Measurements from ENCODE around the gene ITM2C.

Gene ITM2C

DNA sequence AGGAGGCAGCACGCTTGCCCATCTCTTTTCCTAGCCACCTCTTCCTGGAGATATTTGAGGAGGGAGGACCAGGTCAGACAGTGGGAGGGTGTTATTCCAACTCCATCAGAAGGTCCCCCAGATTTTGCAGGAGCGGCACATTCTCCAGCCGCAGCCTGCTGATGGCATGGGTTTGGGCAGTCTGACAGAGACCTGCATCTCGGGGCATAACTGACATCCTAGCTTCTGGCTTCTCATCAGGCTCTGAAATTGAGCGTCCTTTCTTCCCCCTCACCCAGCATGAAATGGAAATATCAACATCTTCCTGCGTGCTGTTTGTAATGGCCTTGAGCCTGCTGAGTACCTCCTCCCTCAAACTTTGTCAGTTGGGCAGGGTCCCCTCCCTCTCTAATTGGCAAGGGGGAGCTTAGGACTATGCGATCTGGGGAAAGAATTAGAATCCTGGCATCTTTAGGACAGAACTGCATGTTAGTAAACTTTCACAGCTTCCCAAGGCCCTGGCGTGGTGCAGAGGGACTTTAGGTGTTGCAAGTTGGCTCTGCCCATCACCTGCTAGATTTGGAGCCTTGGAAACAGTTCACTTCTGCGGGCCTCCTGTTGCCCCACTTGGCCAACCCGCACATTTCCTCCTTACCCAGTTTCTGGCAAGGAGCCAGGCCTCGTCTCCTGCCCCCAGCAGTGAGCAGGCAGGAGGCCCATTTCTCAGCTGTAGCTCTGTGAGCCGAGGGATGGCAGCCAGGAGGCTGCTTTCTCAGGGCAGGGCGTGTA, 2.2 kb downstream of the ITM2C start:
- Mint-ChIP-seq H3K4me3 (peak overlapping the region; percentile 73), H3K9me3 (no peaks in the 10 kb centered on the region), H3K4me1 (peaks cover 49% of the 10 kb centered on the region), H3K27ac (no peak overlapping the region), H3K36me3 (no peaks in the 10 kb centered on the region), H3K27me3 (no peaks in the 10 kb centered on the region)

DNA sequence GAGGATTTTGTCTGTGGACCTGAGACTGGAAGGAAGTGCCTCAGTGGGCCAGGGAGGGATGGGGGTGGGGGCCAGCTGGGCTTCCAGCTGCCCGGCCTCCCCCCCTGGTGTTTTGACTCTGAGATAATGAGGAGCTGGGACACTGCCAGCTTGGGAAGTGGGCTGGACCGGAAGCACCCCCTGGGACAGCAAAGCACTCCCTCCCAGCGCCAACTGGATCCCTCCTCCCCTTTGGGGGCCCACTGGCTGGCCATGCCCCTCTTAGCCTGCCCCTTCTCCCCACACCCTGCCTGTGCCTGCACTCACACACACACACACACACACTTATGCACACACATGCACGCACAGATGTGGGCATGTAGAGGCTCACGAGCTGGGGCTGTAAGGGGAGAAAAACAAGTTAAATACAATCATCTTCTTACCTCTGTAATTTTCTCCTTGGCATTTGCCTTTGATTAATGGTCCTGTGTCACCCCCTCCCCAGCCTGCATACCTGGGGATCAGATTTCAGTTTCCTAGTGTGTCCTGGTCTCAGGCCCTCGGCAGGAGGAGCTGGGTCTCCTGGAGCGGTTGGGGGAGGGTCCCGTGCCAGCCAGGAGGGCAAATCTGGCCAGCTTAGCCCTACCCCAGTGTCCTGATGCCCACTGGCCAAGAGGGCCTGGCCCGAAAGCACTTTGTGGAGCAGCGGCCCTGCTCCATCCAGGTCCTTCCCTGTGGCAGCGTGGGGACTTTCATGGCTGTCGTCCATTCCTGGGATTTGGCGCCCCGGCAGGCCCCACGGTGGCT, 3.6 kb downstream of the ITM2C start:
- Mint-ChIP-seq H3K4me1 (peaks cover 45% of the 10 kb centered on the region), H3K36me3 (no peaks in the 10 kb centered on the region), H3K27ac (no peak overlapping the region), H3K27me3 (no peaks in the 10 kb centered on the region), H3K4me3 (no peak overlapping the region), H3K9me3 (no peaks in the 10 kb centered on the region)

DNA sequence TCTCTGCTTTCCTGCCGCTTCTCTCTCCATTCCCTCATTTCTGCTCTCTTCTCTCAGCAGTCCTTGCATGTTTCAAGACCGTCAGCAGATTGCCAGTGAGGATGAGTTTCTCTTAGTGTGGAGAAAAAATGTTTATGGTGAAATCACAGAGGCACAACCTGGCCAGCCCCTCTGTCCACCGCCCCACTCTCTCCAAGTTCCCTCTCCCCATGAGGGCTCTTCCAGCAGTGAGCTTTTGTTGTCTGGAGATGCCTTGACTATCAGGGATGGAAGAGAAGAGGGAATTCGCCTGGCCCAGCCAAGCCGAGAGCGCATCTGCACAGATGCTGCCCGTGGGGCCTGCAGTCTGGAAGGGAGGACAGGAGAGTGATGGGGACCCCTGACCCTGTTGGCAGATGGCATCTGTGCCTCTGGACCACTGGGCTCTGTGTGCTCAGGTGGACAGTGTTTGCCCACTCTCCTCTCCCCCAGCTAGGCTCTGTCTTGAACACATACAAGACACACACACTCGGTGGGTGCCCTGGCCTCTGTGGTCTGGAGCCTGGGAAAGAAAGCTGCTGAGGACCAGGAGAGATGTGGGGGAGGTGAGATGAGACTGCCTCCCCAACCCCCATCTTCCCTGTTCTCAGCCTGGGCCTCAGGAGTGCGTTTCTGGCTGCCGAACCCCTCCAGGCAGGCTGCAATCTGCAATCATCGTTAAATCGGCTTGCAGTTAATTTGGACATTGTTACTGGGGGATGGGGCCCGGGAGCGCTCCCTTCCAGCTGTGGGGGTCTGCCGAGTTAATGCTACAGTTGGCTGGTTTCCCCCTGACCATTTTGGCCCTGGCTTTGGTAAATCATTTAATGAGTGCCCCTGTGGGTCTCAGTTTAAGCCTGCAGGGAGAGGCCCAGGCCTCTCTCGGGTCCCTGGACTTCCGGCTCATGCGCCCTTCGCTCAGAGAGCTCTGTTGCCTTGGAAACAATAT, 4.5 kb downstream of the ITM2C start:
- H3K27me3 Mint-ChIP-seq, result no peaks in the 10 kb centered on the region
- H3K27ac Mint-ChIP-seq, result no peak overlapping the region
- no peaks in the 10 kb centered on the region for H3K9me3 Mint-ChIP-seq
- H3K36me3 Mint-ChIP-seq, result no peaks in the 10 kb centered on the region
- no peak overlapping the region for H3K4me3 Mint-ChIP-seq
- H3K4me1 Mint-ChIP-seq, result peaks cover 40% of the 10 kb centered on the region

DNA sequence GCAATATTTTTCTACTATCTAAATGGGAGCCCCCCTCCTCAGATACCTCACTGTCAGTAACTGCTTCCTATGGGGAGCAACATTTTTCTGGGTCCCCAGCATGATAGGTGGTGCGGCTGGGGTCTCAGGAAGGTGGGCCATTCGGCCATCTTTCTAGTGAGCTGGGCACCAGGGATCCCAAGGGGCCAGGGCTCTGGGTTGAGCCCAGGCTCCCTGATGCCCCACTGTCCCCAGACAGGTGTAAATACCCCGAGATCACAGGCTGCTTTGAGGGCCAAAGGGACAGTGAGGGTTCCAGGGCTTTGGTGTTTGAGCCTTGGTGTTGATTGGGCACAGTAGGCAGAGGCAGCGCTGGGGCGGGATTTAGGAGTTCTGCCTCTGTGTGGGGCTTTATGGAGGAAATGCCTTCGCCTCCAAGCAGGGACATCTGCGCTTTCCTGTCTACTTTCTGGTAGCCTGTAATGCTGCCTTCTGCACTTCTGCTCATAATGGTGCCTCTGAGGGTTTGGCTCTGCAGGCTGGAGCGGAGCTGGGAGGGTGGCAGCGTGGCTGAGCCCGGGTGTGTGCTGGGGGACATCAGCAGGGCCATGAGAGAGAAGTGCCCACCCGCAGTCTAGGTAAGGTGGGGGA, 5.3 kb downstream of the ITM2C start:
- Mint-ChIP-seq H3K27ac (no peak overlapping the region), H3K4me1 (peaks cover 39% of the 10 kb centered on the region), H3K9me3 (no peaks in the 10 kb centered on the region), H3K36me3 (no peaks in the 10 kb centered on the region), H3K27me3 (no peaks in the 10 kb centered on the region), H3K4me3 (no peak overlapping the region)

DNA sequence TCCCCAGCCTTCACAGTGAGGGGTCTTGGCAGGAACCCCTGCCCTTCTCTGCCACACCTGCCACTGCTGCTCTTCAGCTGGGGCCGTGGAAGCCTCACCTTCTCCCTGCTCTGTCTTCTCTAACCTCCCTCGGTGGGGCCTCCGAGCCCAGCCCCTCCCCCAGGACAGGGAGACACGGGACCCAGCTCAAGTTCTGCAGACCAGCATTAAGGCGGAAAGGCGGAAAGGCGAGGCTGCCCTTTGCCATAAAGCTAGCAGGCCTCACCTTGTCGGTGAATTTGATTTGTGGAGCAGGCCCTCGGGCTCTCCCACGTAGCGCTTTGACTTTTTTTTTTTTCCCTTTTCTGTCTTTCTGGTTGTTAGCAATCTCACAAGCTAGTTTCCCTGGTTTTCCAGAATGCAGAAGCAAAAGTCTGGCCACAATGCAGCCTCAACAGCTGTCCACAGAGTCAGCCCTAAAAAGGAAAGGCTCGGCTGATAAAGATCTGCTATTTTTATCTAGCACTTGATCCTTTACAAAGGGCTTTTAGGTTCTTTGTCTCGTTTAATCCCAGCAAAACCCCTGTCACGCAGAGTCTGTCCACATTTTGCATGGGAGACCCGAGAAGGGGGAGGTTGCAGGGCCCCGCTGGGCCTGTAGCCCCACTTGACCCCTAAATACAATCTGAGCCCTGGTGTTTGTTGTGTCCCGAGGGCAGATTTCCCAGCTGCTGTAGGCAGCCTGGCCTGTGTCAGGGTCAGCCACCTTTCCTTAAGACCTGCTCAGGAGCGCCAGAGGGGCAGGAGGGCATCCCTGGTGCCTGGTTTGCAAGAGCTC, 6.0 kb downstream of the ITM2C start:
- Mint-ChIP-seq H3K27ac (no peak overlapping the region), H3K4me3 (no peak overlapping the region)

DNA sequence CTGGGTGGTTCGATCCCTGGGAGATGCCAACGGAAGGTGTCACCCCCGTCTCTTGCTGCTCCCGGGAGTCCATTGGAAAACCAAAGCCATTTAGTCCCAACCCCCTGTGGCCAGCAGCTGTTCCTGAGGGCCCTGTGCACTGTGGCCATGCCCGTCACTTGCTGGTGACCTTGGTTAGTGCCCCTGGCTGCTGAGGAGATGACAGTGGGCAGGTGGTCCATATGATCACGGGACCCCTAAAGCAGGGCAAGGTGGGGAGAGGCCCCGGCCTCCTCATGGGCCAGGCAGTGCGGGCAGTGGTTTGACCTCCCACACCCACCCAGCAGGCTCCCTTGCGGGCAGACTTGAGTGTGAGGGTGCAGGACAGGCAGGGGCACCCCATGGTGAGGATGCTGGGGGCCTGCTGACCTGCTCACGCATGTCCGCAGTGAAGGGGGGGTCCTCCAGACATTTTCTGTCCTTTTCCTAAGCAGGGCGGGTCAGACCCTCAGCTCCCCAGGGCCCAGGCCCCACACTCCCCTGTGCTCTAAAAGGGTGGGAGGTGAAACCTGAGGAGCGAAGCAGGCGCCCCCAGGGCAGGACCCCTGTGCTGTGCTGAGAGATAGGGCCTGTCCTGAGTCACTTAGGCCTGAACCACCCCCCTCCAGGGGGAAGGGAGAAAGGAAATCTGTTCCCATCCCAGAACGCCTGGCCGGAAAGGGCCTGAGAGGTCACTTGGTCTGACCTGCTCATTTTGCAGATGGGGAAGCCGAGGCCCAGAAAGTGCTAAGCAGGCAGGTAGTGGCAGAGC, 6.8 kb downstream of the ITM2C start:
- Mint-ChIP-seq H3K4me1 (peaks cover 31% of the 10 kb centered on the region), H3K36me3 (no peaks in the 10 kb centered on the region), H3K27me3 (no peaks in the 10 kb centered on the region), H3K4me3 (no peak overlapping the region), H3K27ac (no peak overlapping the region), H3K9me3 (no peaks in the 10 kb centered on the region)

More for the DNA sequence above, 6.0 kb downstream of the ITM2C start:
- Mint-ChIP-seq H3K9me3 (no peaks in the 10 kb centered on the region), H3K36me3 (no peaks in the 10 kb centered on the region), H3K4me1 (peaks cover 39% of the 10 kb centered on the region), H3K27me3 (no peaks in the 10 kb centered on the region)

DNA sequence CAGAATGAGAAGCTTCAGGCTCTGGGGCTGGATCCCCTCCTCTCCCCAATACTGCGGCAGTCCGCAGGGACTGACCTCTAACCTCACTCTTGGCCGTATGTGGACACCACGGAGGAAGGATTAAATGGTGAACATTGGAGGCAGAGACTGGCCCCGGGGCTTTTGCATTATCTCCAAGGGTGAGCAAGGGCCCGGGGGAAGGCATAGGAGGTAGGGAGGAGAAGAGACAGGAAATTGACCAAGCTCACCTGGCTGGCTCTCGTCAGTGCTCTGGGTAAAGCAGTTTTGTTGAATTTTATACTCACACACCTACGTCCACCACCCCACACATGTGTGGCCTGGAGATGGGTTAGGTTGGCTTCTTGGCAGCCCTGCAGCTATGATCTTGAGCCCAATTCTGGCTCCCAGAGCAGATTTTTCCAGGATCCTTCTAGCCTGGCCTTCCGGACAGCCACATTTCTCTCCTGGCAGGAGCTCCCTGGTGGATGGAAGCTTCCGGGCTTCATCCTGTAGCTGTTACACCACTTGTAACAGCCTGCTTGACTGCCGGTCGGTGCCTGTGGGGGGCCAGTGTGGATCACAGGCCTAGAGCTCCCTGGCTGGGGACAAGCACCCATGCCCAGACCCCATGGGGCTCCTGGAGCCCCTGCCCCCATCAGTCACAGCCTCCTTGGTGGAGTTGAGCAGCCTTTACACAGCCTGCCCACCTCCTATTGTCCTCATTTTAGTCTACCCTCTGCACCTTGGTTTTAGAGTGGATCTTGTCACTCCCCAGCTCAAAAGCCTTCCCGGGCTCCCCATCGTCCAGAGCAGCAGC, 7.6 kb downstream of the ITM2C start:
- peak overlapping the region; percentile 41 for H3K27ac Mint-ChIP-seq
- H3K36me3 Mint-ChIP-seq, result no peaks in the 10 kb centered on the region
- H3K9me3 Mint-ChIP-seq, result no peaks in the 10 kb centered on the region
- H3K4me1 Mint-ChIP-seq, result peaks cover 24% of the 10 kb centered on the region
- H3K27me3 Mint-ChIP-seq, result no peaks in the 10 kb centered on the region
- no peak overlapping the region for H3K4me3 Mint-ChIP-seq

DNA sequence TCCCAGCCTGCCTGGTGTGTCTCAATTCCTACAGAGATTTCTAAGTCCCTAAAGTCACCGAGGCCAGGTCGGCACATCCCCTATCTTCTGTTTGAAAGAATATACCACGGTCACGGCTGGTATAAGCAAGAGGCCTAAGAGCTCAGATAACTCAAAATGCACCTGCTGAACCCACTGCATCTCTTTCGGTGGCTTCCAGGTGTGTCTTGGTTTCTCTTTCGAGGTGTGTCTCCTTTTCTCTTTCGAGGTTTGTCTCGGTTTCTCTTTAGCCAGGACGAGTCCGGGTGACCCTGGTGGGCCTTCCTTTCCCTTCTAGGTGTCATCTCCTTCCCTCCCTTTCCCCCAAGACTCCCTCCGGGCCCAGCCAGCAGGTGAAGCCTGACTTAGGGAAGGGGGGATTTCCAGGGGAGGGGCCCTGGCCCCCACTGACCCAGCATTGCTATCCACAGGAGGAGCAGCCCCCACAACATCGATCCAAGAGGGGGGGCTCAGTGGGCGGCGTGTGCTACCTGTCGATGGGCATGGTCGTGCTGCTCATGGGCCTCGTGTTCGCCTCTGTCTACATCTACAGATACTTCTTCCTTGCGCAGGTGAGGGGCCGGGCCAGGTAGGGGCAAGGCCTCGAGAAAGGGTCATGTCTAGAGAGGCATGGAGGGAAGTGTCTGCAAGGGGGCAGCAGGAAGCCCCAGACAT, 8.4 kb downstream of the ITM2C start:
- H3K9me3 Mint-ChIP-seq, result no peaks in the 10 kb centered on the region
- H3K27ac Mint-ChIP-seq, result no peak overlapping the region
- H3K36me3 Mint-ChIP-seq, result no peaks in the 10 kb centered on the region
- H3K27me3 Mint-ChIP-seq, result no peaks in the 10 kb centered on the region
- H3K4me3 Mint-ChIP-seq, result no peak overlapping the region
- peaks cover 31% of the 10 kb centered on the region for H3K4me1 Mint-ChIP-seq

DNA sequence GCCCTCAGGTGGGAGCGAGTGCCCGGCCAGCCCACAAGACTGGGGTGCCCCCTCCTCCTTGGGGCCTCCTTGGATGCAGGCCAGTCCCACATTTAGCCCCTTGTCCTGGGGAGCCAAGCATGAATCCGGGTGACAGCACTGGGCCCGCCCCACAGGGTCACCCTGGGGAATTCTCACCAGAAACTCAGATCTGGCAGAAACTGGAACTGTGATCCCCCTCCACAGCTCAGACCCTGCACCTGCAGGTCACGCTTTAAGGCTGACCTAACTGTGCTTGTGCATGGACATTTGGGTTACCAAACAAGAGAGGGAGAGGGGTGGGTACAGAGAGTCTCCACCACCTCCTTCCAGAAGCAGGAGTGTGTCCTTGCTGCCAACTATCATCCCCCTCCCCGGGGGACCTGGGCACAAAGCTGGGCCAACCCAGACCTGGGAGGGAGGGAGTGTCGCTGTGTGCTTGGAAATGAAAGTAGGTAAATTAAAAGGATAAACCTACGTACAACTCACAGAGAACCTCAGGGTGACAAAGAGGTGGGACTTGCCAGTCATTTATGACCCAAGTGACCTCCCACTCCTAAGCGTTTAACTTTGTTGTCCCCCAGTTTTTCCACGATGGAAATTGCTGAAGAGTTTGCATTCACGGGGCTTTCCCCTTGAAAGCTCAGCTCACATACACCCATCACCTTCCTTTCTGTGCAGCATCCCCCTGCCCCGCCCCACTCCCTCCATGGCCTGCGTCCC, 9.1 kb downstream of the ITM2C start:
- peak overlapping the region; percentile 41 for H3K27ac Mint-ChIP-seq

DNA sequence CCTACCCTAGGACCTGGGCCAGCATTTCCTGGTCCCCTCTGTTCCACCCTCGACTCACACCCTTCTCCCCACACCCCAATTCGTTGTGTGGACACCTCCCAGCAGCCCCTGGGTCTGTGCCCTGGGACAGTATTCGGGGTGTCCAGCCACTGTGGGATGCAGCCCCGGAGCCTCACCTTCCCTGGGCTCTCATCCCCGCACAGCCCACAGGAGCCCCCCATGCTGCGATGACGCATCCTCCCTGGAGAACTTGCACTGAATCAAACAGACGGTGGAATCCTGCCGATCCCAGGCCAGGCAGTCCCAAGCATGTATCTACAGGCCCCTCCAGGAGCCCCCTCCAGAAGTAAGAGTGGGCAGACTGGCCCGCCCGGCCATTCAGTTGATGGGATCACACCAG, 9.7 kb downstream of the ITM2C start:
- peaks cover 3% of the 10 kb centered on the region for H3K36me3 Mint-ChIP-seq
- peak overlapping the region; percentile 41 for H3K27ac Mint-ChIP-seq
- no peak overlapping the region for H3K4me3 Mint-ChIP-seq
- no peaks in the 10 kb centered on the region for H3K27me3 Mint-ChIP-seq
- H3K4me1 Mint-ChIP-seq, result peaks cover 28% of the 10 kb centered on the region
- H3K9me3 Mint-ChIP-seq, result no peaks in the 10 kb centered on the region

More for the DNA sequence above, 9.1 kb downstream of the ITM2C start:
- H3K4me3 Mint-ChIP-seq, result no peak overlapping the region
- no peaks in the 10 kb centered on the region for H3K27me3 Mint-ChIP-seq
- H3K9me3 Mint-ChIP-seq, result no peaks in the 10 kb centered on the region
- H3K36me3 Mint-ChIP-seq, result no peaks in the 10 kb centered on the region
- H3K4me1 Mint-ChIP-seq, result peaks cover 30% of the 10 kb centered on the region

DNA sequence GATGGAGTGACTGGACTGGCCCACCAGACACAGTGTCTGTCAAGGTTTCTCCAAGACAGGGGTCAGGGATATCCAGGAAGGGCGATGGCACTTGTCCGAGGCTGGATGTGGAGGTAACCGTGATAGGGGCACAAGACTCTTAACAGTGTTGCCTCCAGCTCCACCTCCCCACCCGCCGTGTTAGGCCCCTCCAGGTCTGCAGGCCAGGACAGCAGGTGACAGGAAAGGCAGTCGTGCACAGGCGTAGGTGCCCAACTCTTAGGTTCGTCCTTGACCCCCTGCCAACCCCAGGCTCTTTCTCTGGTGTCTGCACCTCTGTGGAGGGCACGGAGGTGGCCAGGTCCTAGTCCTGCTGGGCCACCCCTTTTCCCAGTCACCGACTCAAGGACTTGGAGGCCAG, 10.1 kb downstream of the ITM2C start:
- H3K9me3 Mint-ChIP-seq, result no peaks in the 10 kb centered on the region
- H3K4me3 Mint-ChIP-seq, result no peak overlapping the region
- H3K4me1 Mint-ChIP-seq, result peaks cover 28% of the 10 kb centered on the region
- peaks cover 3% of the 10 kb centered on the region for H3K36me3 Mint-ChIP-seq
- no peaks in the 10 kb centered on the region for H3K27me3 Mint-ChIP-seq
- no peak overlapping the region for H3K27ac Mint-ChIP-seq
